ENCODE data around the gene GNB1L. TPM values are rescaled to one million over a fixed set of nuclear protein-coding genes. Genes with fewer than 3 reads are reported as not detected.

Gene GNB1L
- total RNA-seq, 1 experiment from 2014 or later: 12.2 TPM

DNA sequence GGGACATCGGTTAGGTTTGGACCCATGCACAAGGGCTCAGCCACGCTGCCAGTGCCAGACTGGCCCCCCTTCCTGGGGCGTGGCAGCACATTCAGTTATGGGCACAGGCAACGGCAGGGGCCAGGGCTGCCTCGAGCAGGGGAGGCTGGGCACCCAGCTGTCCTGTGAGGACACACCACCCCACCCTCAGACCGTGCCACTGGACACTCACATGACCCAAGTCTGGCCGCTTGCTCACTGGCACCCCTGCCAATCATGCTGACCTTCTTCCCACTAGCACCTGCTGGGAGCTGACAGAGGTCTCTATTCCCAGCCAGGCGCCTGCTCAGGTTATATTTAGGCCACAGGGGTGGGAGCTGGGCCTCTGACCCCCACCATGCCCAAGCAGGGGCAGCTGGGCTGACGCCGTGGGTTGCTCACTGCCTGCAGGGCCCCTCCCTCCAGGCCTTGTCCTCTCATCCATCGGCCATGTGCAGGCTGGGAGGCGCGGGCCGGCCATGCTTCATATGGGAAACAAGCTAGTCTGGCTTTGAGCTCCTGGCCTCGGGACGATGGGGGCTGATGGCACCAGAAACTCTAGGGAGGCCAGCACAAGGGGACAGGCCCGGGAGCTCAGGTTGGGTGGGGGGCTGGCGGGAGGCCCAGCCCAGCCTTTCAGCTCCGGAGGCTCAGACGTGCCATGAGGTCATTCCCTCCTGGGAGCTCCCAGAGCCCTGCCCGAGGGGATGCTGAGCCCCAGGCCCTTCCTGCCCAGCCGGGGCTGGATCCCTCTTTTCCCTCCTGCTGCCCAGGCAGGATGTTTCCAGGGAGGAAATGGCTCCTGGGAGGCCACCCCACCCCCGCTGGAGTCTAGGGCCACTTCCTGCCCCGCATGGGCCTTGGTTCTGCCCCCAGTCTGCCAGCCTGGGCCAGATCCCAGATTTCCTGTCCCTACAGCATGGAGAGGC is 109.2 kb downstream of the GNB1L start:
- H3K27ac ChIP-seq (ENCODE audit: low read length): no peak overlapping the region
- intact Hi-C loops (cut with micrococcal nuclease; ENCODE audit: unreplicated experiment): no loop called here
- TF ChIP-seq POLR2AphosphoS5 (IDR thresholded peaks at IDR 0.05; ENCODE audit: low read depth, low read length) (no peak), SIN3A (IDR thresholded peaks at IDR 0.05; ENCODE audit: borderline replicate concordance, insufficient read depth, low read depth, low read length) (no peak)
- TF ChIP-seq, protein P1, sequence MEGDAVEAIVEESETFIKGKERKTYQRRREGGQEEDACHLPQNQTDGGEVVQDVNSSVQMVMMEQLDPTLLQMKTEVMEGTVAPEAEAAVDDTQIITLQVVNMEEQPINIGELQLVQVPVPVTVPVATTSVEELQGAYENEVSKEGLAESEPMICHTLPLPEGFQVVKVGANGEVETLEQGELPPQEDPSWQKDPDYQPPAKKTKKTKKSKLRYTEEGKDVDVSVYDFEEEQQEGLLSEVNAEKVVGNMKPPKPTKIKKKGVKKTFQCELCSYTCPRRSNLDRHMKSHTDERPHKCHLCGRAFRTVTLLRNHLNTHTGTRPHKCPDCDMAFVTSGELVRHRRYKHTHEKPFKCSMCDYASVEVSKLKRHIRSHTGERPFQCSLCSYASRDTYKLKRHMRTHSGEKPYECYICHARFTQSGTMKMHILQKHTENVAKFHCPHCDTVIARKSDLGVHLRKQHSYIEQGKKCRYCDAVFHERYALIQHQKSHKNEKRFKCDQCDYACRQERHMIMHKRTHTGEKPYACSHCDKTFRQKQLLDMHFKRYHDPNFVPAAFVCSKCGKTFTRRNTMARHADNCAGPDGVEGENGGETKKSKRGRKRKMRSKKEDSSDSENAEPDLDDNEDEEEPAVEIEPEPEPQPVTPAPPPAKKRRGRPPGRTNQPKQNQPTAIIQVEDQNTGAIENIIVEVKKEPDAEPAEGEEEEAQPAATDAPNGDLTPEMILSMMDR (IDR thresholded peaks at IDR 0.05): no peak

DNA sequence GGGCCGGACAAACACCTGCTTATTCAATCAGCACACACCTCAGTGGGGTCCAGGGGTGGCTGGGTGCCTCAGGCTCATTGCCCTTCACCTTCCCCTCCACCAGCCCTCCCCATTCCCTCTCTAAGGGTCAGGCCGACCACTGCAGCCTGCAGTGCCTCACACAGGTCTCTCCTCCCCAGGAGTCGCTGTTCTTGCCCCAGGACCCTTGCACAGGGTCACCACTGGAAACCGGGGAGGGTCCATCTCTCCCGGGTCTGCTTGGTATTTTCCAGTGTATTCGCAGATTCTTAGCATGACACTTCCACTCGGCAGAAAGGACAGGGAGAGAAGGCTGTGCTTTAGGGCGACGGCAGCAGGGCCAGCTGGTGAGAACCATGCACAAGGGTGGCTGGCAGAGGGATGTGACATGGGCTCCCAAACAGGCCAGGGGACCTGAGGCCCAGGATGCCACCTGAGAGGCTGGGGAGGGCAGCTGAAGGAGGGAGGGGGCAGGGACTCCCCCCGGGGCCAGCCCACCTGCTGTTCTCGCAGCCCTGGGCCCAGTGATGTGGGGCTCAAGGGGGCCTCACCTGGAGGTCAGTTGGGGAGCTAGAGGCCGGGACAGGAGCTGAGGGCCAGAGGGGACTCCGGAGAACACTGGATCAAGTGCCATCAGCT is 110.2 kb downstream of the GNB1L start:
- in situ Hi-C loops (cut with HindIII; ENCODE audit: low pct_unique_long_range_greater_than_20kb, low sequenced_read_pairs): no loop called here

More for the DNA sequence above, 109.2 kb downstream of the GNB1L start:
- POLR2A ChIA-PET: no interaction called here
- DNase-seq (ENCODE audit: low read depth, low spot score): no peak
- H3K36me3 ChIP-seq (ENCODE audit: control insufficient read depth, insufficient read depth, low read length): no peaks in the 10 kb centered on the region
- ATAC-seq: no peak
- H3K9me3 ChIP-seq (ENCODE audit: control insufficient read depth, insufficient read depth, low read depth, low read length): no peaks in the 10 kb centered on the region
- CTCF ChIA-PET: interaction anchor here (1.4 kb wide), 1 partner anchor 15 kb away, joined by 4 read pairs; no protein-coding TSS in a partner anchor
- no peak overlapping the region for H3K4me3 ChIP-seq (ENCODE audit: low read depth in 2 of 2, low read length in 2 of 2)
- no peaks in the 10 kb centered on the region for H3K27me3 ChIP-seq (ENCODE audit: control insufficient read depth, insufficient read depth, low read length)
- in situ Hi-C loops (cut with HindIII; ENCODE audit: low pct_unique_long_range_greater_than_20kb, low sequenced_read_pairs): no loop called here
- BruUV-seq (replicated peaks): no TSS peak
- peaks cover 2% of the 10 kb centered on the region; the same call in 1 of the 2 replicates for H3K4me1 ChIP-seq (ENCODE audit: control insufficient read depth, insufficient read depth, low read length)

More for the DNA sequence above, 110.2 kb downstream of the GNB1L start:
- H3K9me3 ChIP-seq (ENCODE audit: control insufficient read depth, insufficient read depth, low read depth, low read length): no peaks in the 10 kb centered on the region
- TF ChIP-seq, protein P2, sequence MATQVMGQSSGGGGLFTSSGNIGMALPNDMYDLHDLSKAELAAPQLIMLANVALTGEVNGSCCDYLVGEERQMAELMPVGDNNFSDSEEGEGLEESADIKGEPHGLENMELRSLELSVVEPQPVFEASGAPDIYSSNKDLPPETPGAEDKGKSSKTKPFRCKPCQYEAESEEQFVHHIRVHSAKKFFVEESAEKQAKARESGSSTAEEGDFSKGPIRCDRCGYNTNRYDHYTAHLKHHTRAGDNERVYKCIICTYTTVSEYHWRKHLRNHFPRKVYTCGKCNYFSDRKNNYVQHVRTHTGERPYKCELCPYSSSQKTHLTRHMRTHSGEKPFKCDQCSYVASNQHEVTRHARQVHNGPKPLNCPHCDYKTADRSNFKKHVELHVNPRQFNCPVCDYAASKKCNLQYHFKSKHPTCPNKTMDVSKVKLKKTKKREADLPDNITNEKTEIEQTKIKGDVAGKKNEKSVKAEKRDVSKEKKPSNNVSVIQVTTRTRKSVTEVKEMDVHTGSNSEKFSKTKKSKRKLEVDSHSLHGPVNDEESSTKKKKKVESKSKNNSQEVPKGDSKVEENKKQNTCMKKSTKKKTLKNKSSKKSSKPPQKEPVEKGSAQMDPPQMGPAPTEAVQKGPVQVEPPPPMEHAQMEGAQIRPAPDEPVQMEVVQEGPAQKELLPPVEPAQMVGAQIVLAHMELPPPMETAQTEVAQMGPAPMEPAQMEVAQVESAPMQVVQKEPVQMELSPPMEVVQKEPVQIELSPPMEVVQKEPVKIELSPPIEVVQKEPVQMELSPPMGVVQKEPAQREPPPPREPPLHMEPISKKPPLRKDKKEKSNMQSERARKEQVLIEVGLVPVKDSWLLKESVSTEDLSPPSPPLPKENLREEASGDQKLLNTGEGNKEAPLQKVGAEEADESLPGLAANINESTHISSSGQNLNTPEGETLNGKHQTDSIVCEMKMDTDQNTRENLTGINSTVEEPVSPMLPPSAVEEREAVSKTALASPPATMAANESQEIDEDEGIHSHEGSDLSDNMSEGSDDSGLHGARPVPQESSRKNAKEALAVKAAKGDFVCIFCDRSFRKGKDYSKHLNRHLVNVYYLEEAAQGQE (IDR thresholded peaks at IDR 0.05; ENCODE audit: insufficient read depth in 1 of 2, low read depth in 2 of 2, low read length in 1 of 2): no peak
- no peak for TF ChIP-seq POLR2AphosphoS5 (IDR thresholded peaks at IDR 0.05; ENCODE audit: low read depth, low read length)
- TF ChIP-seq, protein P1 (IDR thresholded peaks at IDR 0.05): no peak
- no peak for TF ChIP-seq SIN3A (IDR thresholded peaks at IDR 0.05; ENCODE audit: borderline replicate concordance, insufficient read depth, low read depth, low read length)
- TF ChIP-seq TCF7L2 (IDR thresholded peaks at IDR 0.05; ENCODE audit: low read depth, low read length): no peak
- no peaks in the 10 kb centered on the region for H3K36me3 ChIP-seq (ENCODE audit: control insufficient read depth, insufficient read depth, low read length)
- no TSS peak for BruUV-seq (replicated peaks)
- intact Hi-C loops (cut with micrococcal nuclease; ENCODE audit: unreplicated experiment): no loop called here
- ATAC-seq (no peak), DNase-seq (ENCODE audit: low read depth, low spot score) (no peak)
- ChIA-PET POLR2A (no interaction called here), CTCF (interaction anchor here (1.4 kb wide), 1 partner anchor 14 kb away, joined by 4 read pairs; no protein-coding TSS in a partner anchor)
- H3K27me3 ChIP-seq (ENCODE audit: control insufficient read depth, insufficient read depth, low read length): no peaks in the 10 kb centered on the region
- peaks cover 2% of the 10 kb centered on the region; the same call in 1 of the 2 replicates for H3K4me1 ChIP-seq (ENCODE audit: control insufficient read depth, insufficient read depth, low read length)
- H3K4me3 ChIP-seq (ENCODE audit: low read depth in 2 of 2, low read length in 2 of 2): no peak overlapping the region
- no peak overlapping the region for H3K27ac ChIP-seq (ENCODE audit: low read length)

Data from Panc1 (cell line).